Measurements from ENCODE around the gene FRMD4A.
"Not testable (repeated sequence)": the region's sequence is repeated elsewhere in the genome, so short reads cannot be mapped to it uniquely, and the experiment has no call there.

The FRMD4A gene

DNA sequence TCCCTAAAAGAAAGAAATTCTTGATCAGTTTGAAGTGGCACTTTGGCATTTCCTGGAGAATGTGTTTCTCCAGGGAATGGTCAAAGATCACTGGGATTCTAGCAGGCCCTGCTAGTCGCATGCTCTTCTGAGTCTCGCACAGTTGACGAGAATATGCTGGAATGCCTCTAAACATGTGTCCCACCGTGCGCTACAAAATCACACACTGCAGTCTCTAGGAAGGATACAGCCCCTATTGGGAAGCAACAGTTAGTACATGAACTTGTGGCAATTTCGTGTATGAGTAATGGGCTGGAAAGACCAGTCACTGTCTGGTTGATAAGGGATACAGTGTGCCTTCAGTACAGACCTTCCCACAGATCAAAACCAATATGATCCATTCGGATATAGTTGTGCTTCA is 486.1 kb downstream of the FRMD4A start:
- DNase-seq (ENCODE audit: low read depth), result no peak

DNA sequence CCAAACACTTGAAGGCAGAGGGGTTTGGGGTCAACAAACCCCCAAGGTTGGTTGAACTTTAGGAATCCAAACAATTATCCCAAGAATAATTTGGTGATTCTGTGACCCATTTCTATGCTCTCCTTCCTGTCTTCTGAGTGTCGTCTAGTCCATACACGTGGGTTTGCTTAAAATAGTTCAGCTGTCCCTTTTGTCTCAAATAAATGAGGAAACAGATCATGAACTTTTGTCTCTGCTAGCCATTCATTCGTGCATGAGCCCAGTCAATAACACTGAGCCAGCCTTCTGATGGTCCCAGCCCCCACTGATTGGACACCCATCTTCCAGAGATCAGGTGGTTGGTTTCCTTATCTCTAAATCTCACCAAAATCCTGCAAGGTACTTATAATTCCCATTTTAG is 488.6 kb downstream of the FRMD4A start:
- no peak for DNase-seq (ENCODE audit: low read depth)

DNA sequence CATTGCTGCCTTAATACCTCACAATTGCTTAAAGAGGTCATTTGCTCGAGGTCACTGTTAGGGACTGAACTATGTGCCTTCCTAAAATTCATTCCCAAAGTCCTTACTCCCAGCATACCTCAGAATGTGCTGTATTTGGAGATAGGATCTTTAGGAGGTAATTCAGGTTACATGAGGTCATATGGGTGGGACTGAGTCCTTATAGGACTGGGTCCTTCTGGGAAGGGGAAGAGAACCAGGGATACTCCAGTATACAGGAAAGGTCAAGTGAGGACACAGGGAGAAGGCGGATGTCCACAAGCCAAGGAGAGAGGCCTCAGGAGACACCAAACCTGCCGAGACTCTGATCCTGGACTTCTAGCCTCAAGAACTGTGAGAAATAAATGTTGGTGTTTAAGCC is 490.7 kb downstream of the FRMD4A start:
- no peak for DNase-seq (ENCODE audit: low read depth)

DNA sequence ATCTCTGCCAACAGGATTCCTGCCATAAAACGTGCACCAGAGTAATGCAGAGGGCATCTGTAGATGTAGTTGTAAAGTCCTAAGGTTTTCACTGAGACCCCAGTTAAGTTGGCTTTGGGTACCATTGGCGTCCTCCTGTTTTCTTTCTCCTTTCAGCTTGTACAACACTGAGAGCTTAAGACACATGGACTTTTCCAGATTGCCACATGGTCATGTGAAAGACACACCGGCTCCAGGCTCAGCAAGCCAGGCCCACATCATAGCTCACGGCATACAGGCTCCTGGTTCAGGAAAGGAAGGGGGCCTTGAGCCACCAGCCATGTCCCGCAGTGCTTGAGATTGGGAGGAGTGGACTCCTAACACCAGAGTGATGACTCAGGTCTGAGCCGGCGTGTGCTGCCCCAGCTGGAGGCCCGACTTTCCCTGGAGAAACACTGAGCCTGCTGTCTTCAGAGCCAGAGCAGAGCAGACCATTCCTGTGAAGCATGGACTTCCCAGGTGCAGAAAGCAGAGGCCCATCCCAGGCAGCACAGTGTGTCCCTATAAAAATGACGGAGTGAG is 491.2 kb downstream of the FRMD4A start:
- peak; percentile 78 for DNase-seq (ENCODE audit: low read depth)

DNA sequence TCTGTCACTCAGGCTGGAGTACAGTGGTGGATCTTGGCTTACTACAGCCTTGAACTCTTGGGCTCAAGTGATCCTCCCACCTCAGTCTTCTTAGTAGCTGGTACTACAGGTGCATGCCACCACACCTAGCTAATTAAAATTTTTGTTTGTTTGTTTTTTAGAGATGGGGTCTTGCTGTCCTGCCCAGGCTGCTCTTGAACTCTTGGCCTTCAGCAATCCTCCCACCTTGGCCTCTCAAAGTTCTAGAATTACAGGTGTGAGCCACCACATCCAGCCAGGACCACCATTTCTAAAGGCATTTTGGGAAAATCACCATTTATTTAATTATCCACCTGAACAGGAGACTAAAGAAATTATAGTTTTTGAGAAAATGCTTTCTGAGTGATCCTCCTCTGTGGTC is 491.7 kb downstream of the FRMD4A start:
- DNase-seq (ENCODE audit: low read depth), result no peak

DNA sequence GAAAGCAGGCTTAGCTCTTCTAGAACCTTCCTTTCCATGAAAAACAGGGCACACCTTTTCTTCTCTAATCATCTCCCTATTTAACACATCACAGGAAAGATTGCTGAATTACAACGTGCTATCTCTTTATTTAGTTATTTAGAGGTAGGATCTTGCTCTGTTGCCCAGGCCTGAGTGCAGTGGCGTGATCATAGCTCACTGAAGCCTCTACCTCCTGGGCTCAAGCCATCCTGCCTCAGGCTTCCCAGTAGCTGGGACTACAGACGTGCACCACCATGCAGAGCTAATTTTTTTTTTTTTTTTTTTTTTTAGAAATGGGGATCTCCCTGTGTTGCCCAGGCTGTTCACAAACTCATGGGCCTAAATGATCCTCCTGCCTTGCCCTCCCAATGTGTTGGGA is 492.8 kb downstream of the FRMD4A start:
- DNase-seq (ENCODE audit: low read depth), result no peak

DNA sequence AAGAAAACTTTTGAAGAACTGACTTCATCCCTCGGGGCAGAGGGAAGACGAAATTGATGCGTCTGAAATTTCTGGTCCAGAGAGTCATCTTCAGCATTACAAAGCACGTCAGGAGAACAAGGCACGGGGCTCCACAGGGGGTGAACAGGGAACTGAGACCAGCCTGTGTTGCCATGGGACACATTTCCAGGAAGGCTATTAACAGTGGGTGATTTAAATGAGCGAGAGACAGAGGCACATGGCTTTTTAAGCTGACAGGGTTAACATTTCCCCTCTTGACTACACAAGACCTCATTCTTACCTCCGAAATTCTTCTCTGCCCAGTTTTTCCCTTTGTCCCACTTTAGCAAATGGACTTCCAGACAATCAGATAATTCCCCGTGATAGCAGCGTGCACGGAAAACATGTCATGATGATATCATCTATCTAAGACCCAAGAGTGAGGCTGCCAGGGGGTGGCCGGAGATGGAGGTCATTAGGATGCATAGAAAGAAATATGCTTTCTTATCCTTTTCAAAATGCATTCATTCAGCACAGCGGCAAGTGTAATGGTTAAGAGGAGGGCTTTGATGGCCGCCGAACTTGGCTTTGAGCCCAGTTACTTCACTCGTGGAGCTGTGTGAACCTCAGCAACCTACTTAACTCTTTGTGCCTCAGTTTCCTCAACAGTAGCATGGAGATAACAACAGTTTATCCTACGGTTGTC is 496.0 kb downstream of the FRMD4A start:
- DNase-seq (ENCODE audit: low read depth), result peak; percentile 42

DNA sequence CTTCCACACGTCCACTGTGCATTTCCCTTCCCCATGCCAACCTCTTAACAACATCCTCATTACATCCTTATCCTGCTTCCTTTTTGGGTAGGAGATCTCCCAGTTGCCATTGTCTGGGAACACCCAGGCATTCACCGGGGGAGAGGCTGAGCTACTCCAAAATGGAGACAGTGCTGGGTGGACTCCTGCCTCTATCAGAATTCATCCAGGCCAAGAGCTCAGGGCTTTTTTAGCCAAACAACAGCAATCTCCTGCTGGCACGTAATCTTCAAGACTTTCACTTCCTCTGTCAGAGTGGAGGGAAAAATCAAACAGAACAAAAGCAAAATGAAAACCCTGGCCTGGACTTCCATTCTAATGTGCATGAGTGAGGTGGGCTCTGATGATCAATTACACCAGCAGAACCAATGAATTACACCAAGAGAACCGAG is 499.0 kb downstream of the FRMD4A start:
- DNase-seq (ENCODE audit: low read depth), result no peak

DNA sequence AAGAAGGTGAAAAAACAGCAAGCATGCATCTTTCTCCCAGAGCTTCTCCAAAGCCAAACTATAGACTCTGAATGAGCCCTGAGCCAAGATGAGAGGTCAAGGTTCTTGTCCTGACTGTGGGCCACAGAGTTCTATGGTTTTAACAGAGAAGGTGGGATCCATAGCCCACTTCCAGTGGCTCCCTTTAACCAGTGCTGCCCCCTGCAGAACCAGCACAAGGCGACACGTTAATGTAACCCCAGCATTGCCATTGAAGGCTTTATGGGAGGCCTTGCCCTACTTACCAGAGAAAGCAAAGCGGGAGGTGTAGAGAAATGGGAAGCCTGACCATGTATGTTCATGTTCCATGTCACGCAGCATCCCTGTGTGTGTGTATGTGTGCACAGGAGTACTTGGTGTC is 500.3 kb downstream of the FRMD4A start:
- no peak for DNase-seq (ENCODE audit: low read depth)

DNA sequence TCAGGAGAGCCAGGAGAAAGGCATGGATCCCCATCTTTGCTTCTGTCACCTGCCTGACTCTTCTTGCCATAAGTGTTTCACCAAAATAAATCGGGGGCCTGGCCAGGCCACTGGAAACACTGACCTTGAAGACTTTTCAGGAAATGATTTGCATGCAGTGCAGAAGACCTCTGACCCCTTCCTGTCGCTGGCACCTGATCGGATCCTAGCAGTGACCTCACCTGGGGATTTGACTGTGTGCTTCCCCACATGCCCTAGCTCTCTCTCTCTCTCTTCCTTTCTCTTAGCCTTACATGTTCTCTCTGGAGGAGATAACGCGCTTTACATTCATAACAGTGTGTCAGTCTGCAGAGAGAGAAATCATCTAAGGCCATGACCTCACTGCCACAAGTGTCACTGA is 500.9 kb downstream of the FRMD4A start:
- DNase-seq (ENCODE audit: low read depth), result no peak

DNA sequence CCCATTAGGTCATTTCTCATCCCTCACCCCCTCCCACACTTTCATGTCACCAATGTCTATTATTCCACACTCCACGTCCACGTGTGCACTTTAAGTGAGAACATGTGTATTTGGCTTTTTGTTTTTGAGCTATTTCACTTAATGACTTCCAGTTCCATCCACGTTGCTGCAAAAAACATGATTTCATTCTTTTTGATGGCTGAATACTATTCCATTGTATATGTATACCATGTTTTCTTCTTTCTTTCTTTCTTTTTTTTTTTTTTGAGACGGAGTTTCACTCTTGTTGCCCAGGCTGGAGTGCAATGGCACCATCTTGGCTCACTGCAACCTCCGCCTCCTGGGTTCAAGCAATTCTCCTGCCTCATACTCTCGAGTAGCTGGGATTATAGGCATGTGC is 502.4 kb downstream of the FRMD4A start:
- not testable (repeated sequence) for DNase-seq (ENCODE audit: low read depth)

DNA sequence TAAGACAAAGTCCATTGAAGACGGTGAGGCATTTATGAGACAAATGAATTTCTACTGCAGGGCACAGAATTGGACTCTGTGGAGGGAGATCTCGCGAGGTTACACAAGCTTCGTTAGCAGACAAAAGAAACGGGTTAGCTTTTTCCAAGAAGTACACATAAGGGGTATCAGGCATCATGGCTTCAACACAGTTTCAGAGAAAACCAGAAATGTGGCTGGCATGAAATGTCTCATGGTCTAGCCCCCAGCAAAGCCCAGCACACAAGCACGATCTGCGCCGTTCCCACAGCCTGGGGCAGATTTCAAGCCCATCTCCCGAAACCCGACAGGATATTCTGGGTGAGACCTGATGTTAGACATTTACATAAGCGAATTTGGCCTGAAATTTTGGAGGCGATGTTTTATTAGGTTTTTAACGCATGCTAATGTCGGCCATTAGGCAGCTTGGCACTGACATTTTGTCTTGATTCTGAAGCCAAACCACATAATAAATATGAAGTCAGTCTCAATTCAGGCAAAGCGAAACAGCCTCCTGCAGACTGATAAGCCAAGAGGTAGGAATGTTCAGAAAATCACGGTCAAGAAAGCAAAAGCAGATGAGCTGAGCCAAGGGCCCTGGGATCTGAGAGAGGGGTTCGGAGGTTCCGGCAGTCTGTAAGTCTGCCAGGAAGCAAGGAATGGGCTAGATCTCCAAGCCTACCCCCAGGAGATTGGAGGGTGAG is 503.5 kb downstream of the FRMD4A start:
- peak; percentile 67 for DNase-seq (ENCODE audit: low read depth)

DNA sequence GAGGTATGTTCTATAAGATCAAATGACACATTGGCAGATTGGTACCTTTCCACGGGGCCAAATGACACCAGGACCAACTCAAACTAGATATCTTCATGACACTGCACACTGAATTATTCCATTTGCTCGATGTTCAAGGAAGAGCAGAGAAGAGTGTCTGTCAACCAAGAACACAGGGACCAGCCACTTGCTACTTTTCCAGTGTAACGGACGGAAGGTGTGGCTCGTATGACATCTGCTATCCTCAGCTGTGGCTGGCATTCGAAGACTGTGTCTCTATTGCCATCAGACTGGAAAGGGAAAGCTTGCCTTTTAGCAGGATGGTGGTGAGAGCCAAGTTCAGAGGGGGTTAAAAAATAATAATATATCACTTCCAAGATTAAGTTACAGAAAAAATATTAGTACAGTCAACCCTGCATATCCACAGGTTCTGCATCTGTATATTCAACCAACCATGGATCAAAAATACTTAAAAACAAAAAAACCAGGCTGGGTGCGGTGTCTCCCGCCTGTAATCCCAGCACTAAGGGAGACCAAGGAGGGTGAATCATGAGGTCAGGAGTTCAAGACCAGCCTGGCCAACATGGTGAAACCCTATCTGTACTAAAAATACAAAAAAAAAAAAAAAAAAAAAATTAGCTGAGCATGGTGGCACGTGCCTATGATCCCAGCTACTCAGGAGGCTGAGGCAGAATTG is 506.9 kb downstream of the FRMD4A start:
- no peak for DNase-seq (ENCODE audit: low read depth)

DNA sequence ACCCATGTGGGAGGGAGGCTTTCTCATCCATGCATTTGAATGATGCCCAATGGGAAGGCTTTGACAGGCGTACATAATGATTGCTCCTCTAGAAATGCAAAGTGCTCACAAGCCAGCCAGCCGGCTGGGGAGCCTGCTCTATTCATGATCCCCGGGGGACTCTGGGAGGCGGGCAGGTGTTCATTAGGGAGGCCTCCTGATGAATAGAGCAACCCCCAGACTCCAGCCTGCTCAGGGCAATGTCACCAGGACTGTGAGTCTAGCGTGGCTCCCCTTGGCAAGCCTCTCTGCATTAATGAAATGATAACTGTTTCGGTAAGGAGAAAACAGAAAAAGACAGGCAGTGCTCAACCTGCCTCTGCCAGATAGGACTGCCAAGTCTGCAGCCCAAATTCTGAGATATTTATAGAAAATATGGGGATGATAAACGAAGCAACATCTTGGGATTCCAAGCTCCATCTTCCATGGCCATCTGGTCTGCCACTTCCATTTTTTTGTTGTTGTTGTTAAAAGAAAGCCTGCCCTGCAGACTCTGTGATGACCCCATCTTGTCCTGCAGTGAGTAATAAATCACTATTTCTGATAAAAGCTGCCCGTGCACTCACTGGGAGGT is 507.5 kb downstream of the FRMD4A start:
- no peak for DNase-seq (ENCODE audit: low read depth)

DNA sequence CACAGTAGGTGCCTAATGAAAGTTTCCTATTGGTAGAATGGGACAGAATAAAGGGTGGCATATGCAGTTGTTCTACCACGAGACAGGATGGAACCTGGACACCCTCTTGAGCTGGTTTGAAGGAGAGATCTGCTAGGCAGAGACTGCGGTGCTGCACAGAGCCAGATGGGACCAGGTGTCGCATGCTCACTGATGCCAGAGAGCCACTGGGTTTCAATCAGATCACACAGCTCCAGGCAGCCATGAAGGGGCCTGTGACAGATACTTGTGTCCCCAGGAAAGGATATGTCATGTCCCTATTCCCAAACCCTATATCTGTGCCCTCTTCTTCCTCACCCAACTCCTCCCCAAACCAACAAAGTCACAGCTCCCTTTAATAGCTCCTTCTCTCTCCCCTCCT is 508.2 kb downstream of the FRMD4A start:
- DNase-seq (ENCODE audit: low read depth), result no peak

DNA sequence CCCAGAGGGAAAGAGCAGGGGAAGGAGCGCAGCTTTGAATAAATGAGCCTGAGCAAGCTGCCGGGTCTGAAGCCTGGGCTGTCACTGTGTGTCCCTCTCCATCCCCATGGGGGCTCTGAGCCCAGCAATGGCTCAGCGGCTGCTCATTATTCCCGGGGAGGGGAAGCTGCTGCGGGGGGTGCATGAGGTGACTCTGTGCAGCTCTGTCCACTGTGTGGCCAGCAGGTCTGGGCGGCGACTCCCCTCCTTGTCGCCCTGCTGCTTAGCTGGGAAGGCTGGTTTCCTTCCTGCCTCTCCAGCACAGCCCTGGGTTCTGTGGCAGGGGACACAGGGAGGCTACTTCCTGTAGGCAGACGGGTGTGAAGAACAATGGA is 509.8 kb downstream of the FRMD4A start:
- DNase-seq (ENCODE audit: low read depth), result no peak

DNA sequence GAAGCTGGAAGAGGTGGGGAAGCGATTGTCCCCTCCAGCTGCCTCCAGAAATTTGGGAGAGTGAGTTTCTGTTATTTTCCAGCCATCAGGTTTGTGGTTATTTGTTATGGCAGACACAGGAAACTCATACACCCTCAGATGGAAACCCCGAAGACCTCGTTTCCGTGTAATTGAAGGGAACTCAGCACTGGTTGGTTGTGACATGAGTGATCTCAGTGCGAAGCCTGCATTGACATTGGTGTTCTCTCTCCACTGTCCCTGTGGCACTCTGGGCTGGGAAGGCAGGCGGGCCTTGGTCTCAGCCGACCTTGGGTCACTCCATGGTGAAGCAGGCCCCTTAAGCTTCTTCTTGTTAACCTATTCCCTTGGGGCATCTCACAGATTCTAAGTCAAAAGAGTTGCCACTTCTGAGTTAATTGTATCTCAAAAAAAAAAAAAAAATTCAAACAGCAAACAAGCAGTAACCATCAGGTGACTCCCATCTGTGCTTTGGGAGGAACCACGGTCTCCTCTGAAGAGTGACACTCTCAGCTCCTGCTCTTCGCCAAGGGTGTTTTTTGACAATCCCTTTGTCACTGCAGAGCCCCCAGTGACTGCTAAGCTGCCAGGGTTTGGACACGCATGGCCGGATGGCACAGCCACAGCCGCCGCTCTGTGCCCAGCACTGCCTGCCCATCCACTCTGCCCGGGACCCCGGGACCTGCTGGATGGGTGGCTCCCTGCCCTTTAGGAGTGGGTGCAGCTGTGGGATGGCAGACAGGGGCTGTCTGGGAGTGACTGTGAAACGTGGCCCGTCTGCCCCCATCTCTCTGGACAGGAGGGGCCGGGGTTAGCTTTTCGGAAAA is 510.4 kb downstream of the FRMD4A start:
- no peak for DNase-seq (ENCODE audit: low read depth)

DNA sequence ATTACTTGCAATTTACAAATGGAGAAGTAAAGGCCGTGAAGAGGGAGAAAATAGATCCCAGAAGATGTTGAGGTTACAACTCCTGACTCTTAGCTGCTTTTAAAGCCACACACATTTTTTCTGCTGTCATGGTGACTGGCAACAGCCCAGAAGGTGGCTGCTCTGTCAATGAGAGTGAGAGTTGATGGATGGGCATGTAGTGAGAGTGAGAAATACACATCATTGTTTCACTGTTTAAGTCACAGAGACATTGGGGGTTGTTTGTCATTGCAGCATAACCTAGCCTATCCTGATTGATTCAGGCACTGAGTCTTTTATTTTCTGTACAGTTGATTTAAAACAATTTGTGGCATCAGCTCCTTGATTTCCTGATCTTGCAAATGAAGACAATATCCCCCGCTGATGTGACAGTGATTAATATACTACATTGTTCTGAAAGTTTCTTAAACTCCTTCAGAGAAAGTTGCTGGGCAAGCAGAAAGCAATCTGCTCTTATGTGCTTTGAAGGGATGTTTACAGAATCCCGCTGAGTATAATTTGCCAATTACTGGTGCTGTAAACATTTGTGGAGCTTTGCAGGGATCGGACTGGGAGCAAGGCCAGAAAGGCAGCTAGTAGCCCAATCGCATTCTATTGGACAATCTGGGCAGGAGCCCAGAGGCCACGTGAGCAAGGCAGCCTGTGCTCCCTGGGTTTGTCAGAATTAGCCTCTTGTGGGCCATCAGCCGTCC is 514.4 kb downstream of the FRMD4A start:
- peak; percentile 25 for DNase-seq (ENCODE audit: low read depth)

DNA sequence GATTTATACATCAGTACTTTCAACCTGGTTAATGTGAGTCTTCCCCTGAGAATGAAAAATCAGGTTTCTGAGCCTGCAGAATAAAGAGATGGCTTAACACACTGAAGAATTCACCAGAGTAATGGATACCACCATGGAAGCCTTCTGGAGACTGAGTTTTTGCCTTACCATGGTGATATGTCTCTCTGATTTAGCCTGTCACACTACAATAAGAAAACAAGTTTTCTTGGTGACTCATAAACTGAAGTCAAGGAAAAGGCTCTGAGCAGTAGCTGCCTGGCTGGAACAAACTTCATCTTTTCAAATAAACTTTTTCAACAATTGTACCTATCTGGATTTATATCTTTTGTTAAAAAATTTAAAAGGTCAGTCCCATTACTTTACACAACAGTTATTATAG is 515.0 kb downstream of the FRMD4A start:
- peak; percentile 61 for DNase-seq (ENCODE audit: low read depth)

DNA sequence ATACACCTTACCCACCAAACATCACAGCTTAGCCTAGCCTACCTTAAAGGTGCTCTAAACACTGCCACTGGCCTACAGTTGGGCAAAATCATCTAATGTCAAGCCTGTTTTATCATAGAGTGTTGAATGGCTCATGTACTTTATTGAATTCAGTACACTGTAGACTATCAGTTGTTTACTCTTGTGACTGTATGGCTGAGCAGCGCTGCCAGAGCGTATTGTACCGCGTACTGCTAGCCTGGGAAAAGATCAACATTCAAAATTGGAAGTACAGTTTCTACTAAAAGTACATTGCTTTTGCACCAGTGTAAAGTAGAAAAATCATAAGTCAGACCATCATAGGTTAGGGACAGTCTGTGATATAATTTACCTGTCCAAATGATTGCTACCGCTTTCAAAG is 517.2 kb downstream of the FRMD4A start:
- DNase-seq (ENCODE audit: low read depth), result no peak

DNA sequence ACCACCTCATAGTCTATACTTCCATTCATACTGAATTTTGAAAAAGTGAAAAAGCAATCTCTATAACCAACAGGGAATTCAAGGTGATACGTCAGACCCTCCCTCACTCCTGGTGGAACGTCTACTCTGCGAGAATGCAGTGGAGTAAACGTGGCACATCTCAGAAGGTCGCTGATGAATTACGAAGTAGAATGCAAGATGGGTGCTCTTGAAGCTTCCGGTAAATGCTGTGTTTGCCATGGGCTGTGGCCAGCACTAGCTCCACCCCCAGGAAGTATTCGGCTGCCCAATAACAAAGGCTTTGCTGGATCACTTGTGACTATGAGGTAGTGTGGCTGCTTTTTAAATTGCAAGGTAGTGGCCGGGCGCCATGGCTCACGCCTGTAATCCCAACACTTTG is 517.9 kb downstream of the FRMD4A start:
- DNase-seq (ENCODE audit: low read depth), result no peak
